ENCODE measurements around the gene HSD17B1. TPM values are rescaled to one million over a fixed set of nuclear protein-coding genes. Genes with fewer than 3 reads are reported as not detected.
A peak's percentile ranks its signal among the peaks of the same experiment; 100 is the strongest.

The HSD17B1 gene
- total RNA-seq, 4 donors from 2014 or later, result 1.6 to 8.7 (median 3.4) TPM

- ATAC-seq (ENCODE audit: low FRiP score) (peak; percentile 31), DNase-seq (ENCODE audit: low spot score) (peak; percentile 90)
- peak in 1 of 3 donors; percentile 41 for TF ChIP-seq CTCF (IDR thresholded peaks at IDR 0.05)
Measured at GRCh38 chr17:42578282-42578869, 25.7 kb downstream of the HSD17B1 start.

DNA sequence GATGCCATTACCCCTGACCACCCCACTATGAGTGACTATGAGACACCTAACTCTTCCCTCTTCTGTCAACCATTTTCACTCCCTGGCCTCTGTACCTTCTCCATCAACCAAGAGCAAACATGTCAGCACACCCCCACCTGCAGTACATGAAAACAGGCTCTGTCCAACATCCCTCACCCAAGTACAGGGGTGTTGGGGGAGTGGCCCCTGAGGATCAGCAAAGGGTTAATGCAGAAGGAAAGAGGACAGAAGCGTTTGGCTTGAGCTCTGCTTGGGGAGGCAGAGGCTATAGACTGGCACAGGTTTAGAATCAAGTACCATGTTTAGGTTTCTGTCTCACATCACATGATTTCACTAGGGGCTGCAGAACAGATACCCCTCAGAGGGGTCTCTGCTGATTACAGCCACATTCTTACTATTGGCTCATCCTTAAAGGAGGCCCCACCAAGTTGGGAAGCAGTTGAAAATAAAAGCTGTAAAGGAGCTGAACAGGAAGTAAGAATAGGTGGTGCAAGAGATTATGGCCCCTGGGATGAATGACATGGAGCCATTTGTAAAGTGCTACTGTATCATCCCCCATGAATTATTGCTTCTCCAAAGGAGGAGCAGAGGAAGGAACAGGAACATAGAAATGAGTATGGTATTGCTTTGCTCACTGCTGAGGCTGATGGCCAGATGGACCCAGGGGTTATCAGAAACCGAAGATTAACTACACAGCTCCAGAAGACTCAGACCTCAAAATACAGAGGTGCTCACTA is 27.2 kb downstream of the HSD17B1 start:
- no peak for DNase-seq (ENCODE audit: low spot score)
- TF ChIP-seq CTCF (IDR thresholded peaks at IDR 0.05), result no peak
- no peak for ATAC-seq (ENCODE audit: low FRiP score)

DNA sequence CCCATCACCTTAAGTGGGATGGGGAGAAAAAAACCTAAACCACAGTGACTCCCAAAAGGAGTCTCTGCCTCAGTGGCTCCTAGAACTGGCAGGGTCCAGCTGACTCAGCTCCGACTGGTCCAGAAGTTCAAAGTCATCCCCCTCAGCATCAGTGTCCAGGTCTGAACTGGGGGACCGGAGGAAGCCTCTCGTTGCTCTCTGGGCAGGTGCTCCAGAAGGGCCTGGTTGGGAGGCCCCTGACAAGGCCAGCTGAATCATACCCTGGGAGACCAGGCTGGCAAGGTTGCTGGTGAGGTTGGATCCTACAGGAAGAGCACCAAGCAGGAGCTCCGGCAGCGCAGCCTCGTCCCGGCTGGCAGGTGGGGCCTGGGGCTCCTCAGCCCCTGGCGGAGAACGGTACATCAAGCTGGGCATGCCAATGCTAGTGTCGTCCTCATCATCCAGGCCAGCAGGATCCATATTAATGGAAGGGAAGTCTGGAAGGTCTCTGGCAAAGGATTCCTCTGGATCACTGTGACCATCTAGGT is 29.1 kb downstream of the HSD17B1 start:
- no peak for DNase-seq (ENCODE audit: low spot score)

DNA sequence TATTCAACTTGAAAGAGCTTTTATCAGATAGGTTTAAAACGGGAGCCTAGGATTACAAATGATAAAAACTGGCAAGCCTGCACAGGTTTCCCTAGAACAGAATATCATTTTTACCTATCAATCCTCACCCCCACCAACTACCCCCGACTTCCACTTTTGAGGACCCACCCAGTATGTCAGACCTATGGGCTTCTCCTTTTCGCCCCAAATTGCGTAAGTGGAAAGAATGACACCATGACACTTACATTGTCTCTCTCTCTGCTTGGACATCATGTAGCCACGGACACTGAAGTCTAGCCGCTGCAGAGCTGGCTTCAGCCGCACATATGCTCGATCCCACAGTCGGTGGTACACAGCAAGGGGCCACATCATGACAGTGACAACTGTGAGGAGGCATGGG is 32.2 kb downstream of the HSD17B1 start:
- no peak for TF ChIP-seq CTCF (IDR thresholded peaks at IDR 0.05)

More for the DNA sequence above, 29.1 kb downstream of the HSD17B1 start:
- ATAC-seq (ENCODE audit: low FRiP score), result no peak
- no peak for TF ChIP-seq CTCF (IDR thresholded peaks at IDR 0.05)

DNA sequence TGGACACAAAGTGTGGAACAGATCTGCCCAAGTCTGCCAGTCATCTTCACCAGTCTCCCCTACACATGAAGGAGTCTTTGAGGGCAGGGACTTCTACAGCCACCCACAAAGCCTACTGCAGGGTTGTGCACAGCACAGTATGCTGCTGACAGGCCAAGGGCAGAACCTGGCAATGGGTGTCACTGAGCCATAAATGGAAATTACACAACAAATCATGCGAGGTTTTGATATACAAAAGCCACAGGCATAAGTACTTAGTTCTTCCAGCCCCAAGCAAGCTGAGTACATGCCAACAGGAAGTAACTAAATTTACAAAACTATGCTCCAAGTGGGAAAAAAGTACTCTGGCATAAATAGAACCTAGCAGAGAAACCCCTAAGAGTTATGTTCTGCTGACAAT is 32.6 kb downstream of the HSD17B1 start:
- no peak for ATAC-seq (ENCODE audit: low FRiP score)
- DNase-seq (ENCODE audit: low spot score), result no peak
- no peak for TF ChIP-seq CTCF (IDR thresholded peaks at IDR 0.05)

More for the DNA sequence above, 32.2 kb downstream of the HSD17B1 start:
- no peak for ATAC-seq (ENCODE audit: low FRiP score)
- DNase-seq (ENCODE audit: low spot score), result no peak

DNA sequence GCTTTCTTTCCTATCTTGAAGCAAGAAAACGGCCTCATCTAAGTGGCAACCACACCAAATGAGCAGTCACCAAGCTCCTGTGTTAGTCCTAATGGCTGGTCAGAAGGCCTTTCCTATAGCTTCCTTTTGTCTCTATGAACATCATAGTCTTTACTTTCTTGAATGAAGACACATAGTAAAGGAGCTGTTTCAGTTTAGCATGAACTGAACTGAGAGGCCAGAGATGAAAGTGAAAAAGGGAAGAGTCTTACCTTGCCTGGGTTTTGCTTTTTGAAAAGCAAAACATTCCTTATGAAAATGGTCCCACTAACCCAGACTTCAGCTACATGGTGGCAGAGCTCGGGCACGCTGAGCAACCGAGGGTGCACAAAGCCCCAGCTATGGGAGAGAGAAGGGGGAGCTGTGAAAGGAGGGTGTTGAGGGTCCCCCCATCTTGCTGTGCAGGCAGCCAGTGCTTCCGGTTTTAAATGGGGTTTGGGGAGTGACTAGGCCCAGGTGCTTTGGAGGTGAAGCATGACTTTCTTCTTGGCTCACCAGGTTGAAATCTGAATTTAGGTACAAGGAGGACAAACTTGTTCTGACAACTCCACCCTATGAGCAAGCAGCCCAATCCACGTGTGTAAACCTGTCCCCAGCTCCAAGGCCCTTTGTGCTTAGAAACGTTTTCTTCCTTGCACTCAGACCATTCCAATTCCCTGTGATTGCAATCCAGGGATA is 33.9 kb downstream of the HSD17B1 start:
- TF ChIP-seq CTCF (IDR thresholded peaks at IDR 0.05), result no peak
- DNase-seq (ENCODE audit: low spot score) (no peak), ATAC-seq (ENCODE audit: low FRiP score) (no peak)
